Activated CD4-positive, alpha-beta T cell treated with anti-CD3 and anti-CD28 coated beads, Interleukin-2, amount 10 ng/mL, durations not matched to agents 7 days and 5 days (primary cell): ENCODE measurements around the gene TNRC18. TPM values are rescaled to one million over a fixed set of nuclear protein-coding genes. Genes with fewer than 3 reads are reported as not detected.

ENCODE experiments used
- CTCF ChIA-PET: fragments of 350-600 bp; sonication (Branson Sonifier 250); formaldehyde crosslinking; loops from one replicate; lab custom pipeline; 2021; ENCODE audit warnings: antibody characterized with exemption; lab: Charles Lee
- POLR2A ChIA-PET: fragments of 350-600 bp; sonication (Branson Sonifier 250); formaldehyde crosslinking; loops from one replicate; lab custom pipeline; 2021; ENCODE audit warnings: antibody characterized with exemption; lab: Charles Lee
- DNase-seq: peaks from one replicate; pipeline ENCODE4 v3.0.0-alpha.2; 2020
- H3K27ac Mint-ChIP-seq: one replicate; pipeline ENCODE4 v1.8.0; 2021; ENCODE audit warnings: mild to moderate bottlenecking, moderate library complexity, mixed read lengths
- H3K27me3 Mint-ChIP-seq: one replicate; pipeline ENCODE4 v1.8.0; 2021; ENCODE audit warnings: mixed read lengths
- H3K36me3 Mint-ChIP-seq: one replicate; pipeline ENCODE4 v1.8.0; 2021; ENCODE audit warnings: low read depth, mixed read lengths
- H3K4me1 Mint-ChIP-seq: one replicate; pipeline ENCODE4 v1.8.0; 2021; ENCODE audit warnings: mixed read lengths
- H3K4me3 Mint-ChIP-seq: one replicate; pipeline ENCODE4 v1.8.0; 2021; ENCODE audit warnings: mild to moderate bottlenecking, moderate library complexity, mixed read lengths
- H3K9me3 Mint-ChIP-seq: one replicate; pipeline ENCODE4 v1.8.0; 2021; ENCODE audit warnings: mixed read lengths
- total RNA-seq, 2 experiments: library from RNA; stranded (reverse); gene quantifications; one replicate each; pipeline ENCODE4 v1.2.3, GENCODE V29; 2021

Gene TNRC18
- total RNA-seq, 2 experiments from 2014 or later: 45.8 to 53.9 TPM

DNA sequence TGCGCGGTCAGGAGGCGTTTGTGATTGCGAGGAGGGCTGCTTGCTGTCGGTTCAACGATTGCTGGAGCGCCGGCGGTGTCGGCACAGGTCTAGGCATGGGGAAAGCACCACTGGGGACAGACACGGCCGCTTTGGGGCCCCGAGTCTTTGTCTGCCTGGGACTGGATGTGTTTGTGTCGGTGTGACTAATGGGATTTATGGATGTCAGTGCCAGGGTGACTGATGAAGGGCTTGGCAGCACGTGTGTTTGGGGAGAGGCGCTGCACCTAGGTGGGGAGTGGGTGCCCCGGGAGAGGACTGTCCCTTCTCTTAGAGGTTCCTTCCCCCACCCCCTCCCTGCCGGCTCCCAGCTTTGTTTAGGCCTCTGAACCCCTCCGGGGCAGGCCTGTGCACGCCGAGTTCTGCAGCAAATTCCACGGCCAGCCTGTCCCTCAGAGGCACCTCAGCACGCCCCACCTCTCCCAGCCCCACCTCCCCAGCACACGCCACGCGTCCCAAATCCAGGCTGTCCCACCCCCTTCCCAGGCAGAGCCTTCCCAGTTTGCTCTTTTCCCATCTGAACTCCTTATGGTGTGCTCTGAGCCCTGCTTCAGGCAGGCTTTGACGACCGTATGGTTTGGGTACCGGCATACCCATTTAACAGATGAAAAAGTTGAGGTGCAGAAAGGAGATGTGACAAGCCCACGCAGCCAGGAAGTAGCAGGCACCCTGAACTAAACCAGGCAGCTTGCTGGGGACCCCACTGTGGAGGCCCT lies 6.4 kb upstream of the TNRC18 start:
- peaks cover 66% of the 10 kb centered on the region for H3K27me3 Mint-ChIP-seq
- peaks cover 2% of the 10 kb centered on the region for H3K9me3 Mint-ChIP-seq
- CTCF ChIA-PET: interaction anchor here (1.0 to 1.7 kb wide), 2 partner anchors 10 to 13 kb away, joined by 3 to 4 read pairs; no protein-coding TSS in a partner anchor
- peak overlapping the region; percentile 62 for H3K27ac Mint-ChIP-seq
- H3K36me3 Mint-ChIP-seq: peaks cover 1% of the 10 kb centered on the region
- POLR2A ChIA-PET: no interaction called here
- H3K4me1 Mint-ChIP-seq: peaks cover 19% of the 10 kb centered on the region
- H3K4me3 Mint-ChIP-seq: peak overlapping the region; percentile 33
- no peak for DNase-seq

DNA sequence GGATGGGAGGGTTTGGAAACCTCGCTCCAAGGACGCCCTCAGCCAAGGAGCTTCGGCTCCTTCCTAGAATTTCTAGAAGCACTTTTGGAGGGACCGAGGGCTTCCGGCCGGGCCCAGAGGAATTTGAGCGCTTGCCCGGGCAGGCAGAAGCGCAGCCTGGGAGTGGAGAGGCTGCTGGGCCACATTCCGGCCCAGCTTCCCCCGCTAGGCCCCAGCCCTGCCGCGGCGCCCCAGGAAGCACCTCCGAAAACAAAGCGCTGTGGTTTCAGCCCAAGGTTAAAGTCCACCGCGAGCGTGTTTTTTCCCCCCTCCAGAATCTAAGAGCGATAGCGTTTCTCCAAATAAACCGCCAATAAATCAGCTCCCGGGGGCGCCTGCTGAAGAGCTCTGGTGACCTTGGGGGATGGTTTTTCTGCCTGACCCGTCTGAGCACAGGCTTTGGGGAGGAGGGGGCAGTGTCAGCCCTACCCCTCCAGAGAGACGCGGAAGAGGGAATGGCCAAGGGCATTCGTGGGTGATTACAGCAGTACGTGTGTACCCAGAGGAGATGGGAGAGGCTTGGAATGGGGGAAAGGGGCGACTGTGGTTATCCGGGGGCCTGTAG lies 5.7 kb upstream of the TNRC18 start:
- Mint-ChIP-seq H3K9me3 (no peaks in the 10 kb centered on the region), H3K4me1 (peaks cover 24% of the 10 kb centered on the region), H3K4me3 (peak overlapping the region; percentile 33), H3K27me3 (peaks cover 69% of the 10 kb centered on the region), H3K27ac (peak overlapping the region; percentile 62), H3K36me3 (peaks cover 1% of the 10 kb centered on the region)
- POLR2A ChIA-PET: no interaction called here
- CTCF ChIA-PET: interaction anchor here (1.0 to 1.7 kb wide), 2 partner anchors 10 to 12 kb away, joined by 3 to 4 read pairs; no protein-coding TSS in a partner anchor
- DNase-seq: no peak

DNA sequence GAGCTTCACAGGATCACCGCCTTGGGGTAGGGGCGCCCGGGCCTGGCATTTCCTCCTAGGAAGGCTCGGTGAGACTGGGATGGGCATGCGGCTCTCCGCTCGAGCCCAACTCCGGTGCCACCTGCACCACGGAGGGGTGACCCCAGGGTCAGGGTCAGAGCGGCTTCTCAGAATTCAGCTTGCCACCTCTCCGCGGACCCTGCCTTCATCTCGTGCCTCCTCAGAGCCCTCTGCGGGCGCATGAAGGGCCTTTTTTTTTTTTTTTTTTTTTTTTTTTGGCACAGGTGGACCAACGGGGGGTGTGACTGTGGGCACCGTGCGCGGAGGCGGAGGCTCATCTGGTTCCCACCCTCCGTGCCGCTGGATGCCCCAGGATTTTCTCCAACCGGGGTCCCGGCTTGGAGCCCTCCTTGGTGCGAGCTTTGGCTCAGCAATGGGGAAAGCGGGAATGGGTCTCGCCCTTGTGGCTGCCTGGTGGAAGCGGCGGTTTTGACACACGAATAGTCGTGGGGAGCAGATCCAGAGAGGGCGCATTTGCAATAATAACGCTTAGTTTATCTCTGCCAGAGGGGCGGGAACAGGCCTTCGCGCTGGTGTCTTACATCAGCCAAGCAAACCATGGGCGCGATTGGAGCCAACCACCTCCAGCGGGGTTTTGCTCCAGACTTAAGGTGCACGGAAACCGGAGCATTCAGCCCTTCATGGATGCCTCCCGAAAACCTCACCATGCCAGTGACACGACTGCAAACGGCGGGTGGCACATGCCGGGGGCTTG lies 5.0 kb upstream of the TNRC18 start:
- ChIA-PET POLR2A (no interaction called here), CTCF (interaction anchor here (1.0 to 1.7 kb wide), 2 partner anchors 9 to 11 kb away, joined by 3 to 4 read pairs; no protein-coding TSS in a partner anchor)
- H3K27ac Mint-ChIP-seq: peak overlapping the region; percentile 41
- no peaks in the 10 kb centered on the region for H3K9me3 Mint-ChIP-seq
- no peak overlapping the region for H3K4me3 Mint-ChIP-seq
- H3K27me3 Mint-ChIP-seq: peaks cover 71% of the 10 kb centered on the region
- H3K36me3 Mint-ChIP-seq: peaks cover 1% of the 10 kb centered on the region
- H3K4me1 Mint-ChIP-seq: peaks cover 27% of the 10 kb centered on the region
- DNase-seq: no peak

DNA sequence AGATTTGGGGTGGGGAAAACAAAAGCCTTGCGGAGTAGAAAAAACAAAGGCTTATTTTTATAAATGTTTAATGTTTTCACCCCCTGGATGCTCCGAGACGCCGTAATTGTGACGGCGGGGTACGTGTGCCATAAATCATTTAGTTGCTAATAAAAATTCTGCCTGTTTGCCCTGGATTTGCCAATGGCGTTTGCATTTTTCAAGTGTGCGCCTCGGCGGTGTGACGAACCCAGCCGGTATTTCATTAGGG lies 2.5 kb upstream of the TNRC18 start:
- Mint-ChIP-seq H3K4me1 (peaks cover 38% of the 10 kb centered on the region), H3K9me3 (no peaks in the 10 kb centered on the region), H3K27me3 (peaks cover 72% of the 10 kb centered on the region), H3K27ac (no peak overlapping the region), H3K36me3 (peaks cover 1% of the 10 kb centered on the region), H3K4me3 (no peak overlapping the region)
- CTCF ChIA-PET: interaction anchor here (0.6 kb wide), 1 partner anchor 273 kb away, joined by 4 read pairs; no protein-coding TSS in a partner anchor
- DNase-seq: no peak
- POLR2A ChIA-PET: interaction anchor here (0.6 kb wide), 1 partner anchor 410 kb away, joined by 3 read pairs; no protein-coding TSS in a partner anchor

DNA sequence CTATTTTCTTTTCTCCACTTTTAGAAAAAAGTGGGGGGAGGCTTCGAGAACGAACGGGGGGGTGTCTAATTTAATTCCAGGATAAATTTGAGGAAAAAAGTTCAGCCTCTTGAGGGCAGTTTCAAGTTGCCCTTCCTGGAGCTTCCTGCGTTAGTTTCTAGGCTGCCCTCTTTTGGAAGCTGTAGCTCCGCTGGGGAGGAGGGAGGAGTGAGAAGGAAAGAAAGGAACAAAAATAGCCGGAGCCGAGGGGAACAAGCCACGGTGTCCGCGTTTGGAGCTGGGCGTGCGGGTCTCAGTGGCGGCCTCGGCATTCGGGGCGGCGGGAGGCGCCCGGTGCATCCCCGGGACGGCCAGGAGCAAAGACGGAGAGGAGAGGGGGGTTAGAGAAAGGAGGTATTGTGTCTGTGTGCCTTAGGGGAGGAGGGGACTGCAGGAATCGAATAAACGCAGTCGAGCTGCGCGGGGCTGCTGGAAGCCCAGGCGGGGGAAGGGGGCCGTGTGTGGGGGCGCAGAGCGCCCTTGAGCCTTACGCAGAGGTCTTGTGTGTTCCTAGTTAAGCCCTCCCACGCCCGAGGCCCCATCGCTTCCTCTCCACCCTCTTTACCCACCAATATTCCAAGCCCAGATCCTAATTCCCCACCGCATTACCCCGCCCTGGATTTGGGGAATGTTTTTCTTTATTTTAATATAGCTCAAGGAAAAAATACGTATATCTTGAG lies 2.0 kb upstream of the TNRC18 start:
- POLR2A ChIA-PET: interaction anchor here (0.6 kb wide), 1 partner anchor 410 kb away, joined by 3 read pairs; no protein-coding TSS in a partner anchor
- Mint-ChIP-seq H3K27me3 (peaks cover 71% of the 10 kb centered on the region), H3K36me3 (peaks cover 1% of the 10 kb centered on the region), H3K9me3 (no peaks in the 10 kb centered on the region), H3K4me1 (peaks cover 38% of the 10 kb centered on the region), H3K4me3 (peak overlapping the region; percentile 25), H3K27ac (peak overlapping the region; percentile 80)
- no peak for DNase-seq
- CTCF ChIA-PET: interaction anchor here (0.6 to 1.5 kb wide), 4 partner anchors 29 to 365 kb away, joined by 3 to 5 read pairs (median 4); no protein-coding TSS in a partner anchor

DNA sequence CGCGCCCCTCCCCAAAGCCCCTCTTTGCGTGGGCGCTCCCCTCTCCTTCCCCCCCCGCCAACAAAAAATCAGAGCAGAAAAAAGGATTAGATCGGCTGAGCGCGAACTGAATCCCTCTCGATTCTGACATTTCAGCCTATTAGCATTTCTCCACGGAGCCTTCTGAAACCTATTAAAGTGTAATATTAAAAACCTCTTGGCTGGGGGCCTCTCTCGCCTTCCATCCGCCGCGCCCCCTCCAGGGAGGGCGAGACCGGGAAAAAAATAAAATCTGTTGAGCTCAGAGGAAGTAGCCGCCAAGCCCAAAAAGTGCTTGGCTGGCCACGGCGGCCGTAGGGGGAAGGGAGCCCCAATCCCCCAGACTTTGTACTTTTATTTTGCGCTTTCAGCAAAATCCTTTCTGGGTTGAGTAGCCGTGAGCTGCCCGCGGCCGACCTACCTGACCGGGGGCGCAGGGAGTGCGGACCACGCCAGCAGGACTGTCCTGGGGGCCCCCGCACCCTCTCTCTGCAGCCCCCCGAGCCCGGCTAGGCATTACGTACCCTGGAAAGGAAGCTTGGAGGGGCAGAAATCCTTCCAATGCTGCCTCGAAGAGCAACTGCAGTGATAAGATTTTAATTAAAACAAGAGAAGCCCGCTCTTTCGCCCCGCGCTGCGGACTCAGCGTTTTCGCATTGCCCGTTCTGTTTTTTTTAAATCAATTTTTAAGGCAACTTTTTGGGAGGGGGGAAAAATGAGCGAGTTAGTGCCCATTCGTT lies 1.3 kb upstream of the TNRC18 start:
- ChIA-PET POLR2A (no interaction called here), CTCF (interaction anchor here (0.6 to 1.5 kb wide), 4 partner anchors 22 to 365 kb away, joined by 3 to 5 read pairs (median 3); no protein-coding TSS in a partner anchor)
- no peak overlapping the region for H3K27ac Mint-ChIP-seq
- peaks cover 39% of the 10 kb centered on the region for H3K4me1 Mint-ChIP-seq
- H3K27me3 Mint-ChIP-seq: peaks cover 71% of the 10 kb centered on the region
- H3K4me3 Mint-ChIP-seq: peak overlapping the region; percentile 25
- no peaks in the 10 kb centered on the region for H3K36me3 Mint-ChIP-seq
- H3K9me3 Mint-ChIP-seq: no peaks in the 10 kb centered on the region
- DNase-seq: no peak

DNA sequence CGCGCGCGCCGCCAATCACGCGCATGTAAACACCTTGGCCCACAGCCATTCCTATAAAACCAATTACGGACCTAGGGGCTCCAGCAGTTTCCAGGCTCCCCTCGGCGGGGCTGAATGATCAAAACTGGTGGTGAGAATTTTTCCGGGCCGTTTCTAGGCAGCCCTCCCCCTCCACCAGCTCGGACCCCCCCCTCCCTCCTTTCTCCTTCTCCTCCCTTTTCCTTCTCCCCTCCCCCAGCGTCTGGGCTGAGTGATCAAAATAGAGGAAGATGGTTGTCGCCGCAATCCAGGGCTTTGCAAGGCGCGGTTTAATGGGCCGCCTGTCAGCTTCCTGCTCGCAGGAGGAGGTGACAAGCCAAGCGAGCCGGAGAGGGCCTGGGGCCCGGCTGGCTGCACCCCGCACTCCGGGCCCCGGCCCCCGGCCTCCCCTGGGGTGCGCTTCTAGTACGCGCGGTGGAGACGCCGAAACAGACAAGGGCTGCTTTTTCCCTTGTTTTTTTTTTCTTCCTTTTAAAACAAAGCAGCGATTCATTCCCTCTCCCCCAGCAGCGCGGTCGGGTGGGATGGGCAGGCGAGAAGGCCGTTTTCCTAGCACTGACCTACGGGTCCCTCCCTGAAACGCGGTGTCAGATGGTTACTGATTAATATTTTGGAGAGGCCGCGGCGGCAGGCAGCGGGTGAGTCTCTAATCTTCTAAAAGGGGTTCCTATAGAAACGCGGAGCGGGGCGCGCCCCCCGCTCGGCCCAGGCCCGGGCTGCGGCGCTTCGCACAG lies 528 bp upstream of the TNRC18 start:
- CTCF ChIA-PET: interaction anchor here (0.7 to 1.5 kb wide), 2 partner anchors 21 to 27 kb away, joined by 3 to 5 read pairs; no protein-coding TSS in a partner anchor
- peak overlapping the region; percentile 68 for H3K27ac Mint-ChIP-seq
- H3K4me1 Mint-ChIP-seq: peaks cover 34% of the 10 kb centered on the region
- POLR2A ChIA-PET: no interaction called here
- H3K9me3 Mint-ChIP-seq: no peaks in the 10 kb centered on the region
- no peaks in the 10 kb centered on the region for H3K36me3 Mint-ChIP-seq
- H3K27me3 Mint-ChIP-seq: peaks cover 69% of the 10 kb centered on the region
- peak; percentile 51 for DNase-seq
- peak overlapping the region; percentile 59 for H3K4me3 Mint-ChIP-seq

DNA sequence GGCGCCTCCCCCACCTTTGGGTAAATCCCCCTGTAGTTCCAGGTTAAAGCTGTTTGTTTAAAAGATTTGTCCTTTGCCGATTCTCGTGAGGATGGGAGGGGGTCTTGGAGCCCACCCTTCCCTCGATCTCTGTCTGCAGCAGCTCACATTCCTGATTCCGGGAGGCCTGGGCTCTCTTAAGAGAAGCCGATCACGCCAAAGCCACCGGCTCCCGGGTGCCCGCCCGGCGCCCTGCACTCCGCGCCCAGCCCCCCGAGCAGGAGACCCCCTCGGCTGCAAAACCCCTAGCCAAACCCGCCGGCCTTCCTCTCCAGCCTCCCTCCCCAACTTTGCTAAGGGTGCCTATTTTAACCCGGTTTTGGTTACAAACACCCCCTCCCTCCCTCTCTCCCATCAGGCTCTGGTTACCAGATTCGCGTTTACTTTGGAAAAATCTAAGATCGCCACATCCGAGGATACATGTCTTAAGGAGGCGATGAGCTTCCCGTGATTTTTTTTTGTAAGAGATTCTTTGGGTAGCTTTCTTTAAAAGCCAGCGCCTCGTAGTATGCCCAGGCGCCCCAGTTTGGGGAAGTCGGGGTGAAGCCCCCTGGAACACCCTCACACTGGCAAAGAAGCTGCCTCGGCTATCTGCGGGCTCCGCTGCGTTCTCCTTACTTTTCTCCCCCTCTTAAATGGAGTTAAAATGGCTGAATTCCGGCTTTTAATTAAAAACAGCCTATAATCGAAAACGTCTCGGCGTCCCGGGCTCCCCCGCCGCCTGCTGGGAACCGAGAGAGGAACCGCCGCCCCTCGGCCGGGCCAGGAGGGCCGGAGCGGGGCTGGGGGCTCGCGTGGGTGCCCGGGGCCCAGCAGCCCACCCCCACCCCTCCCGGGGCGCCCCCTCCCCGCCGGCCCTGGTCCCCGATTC lies 983 bp downstream of the TNRC18 start:
- Mint-ChIP-seq H3K36me3 (no peaks in the 10 kb centered on the region), H3K4me3 (peak overlapping the region; percentile 51), H3K27ac (peak overlapping the region; percentile 19), H3K9me3 (no peaks in the 10 kb centered on the region), H3K27me3 (peaks cover 78% of the 10 kb centered on the region), H3K4me1 (peaks cover 34% of the 10 kb centered on the region)
- CTCF ChIA-PET: interaction anchor here (0.5 to 1.3 kb wide), 6 partner anchors 8 to 449 kb away, joined by 3 to 4 read pairs (median 3); no protein-coding TSS in a partner anchor
- POLR2A ChIA-PET: interaction anchor here (1.0 kb wide), 1 partner anchor 26 kb away, joined by 3 read pairs; no protein-coding TSS in a partner anchor
- no peak for DNase-seq

DNA sequence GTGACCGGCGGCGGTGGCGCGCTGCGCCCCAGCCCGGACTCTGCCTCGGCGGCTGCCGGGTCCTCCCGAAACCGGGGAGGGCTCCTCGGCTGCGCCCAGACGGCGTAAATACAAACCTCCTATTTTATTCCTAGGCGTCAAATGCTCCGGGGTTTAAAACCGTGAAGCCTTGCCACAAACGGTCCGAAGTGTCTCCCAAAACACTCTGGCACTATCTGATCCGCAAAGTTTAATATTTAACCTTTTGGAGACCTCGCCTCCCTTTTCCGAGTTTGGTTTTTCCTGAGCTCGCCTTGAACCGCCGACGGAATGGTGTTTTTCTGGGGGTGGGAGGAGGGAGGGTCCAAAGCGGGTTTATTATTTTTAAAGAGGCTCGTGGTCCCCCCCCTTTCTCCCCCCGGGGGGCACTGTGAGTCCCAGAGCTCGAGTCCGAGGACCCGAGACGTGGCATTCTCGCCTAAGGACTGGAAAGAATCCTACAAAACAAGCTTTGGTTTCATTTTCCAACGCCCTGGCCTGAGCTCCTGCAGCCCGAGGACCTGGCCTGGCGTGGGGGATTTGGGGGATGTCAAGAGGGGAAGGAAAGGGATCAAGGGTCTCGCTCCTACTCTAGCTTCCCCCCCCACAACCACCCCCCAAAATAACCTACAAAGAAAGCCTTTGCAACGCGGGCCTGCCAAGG lies 1.8 kb downstream of the TNRC18 start:
- Mint-ChIP-seq H3K4me1 (peaks cover 32% of the 10 kb centered on the region), H3K27ac (peak overlapping the region; percentile 36), H3K36me3 (no peaks in the 10 kb centered on the region), H3K27me3 (peaks cover 75% of the 10 kb centered on the region), H3K4me3 (peak overlapping the region; percentile 51), H3K9me3 (no peaks in the 10 kb centered on the region)
- ChIA-PET POLR2A (interaction anchor here (1.0 kb wide), 1 partner anchor 25 kb away, joined by 3 read pairs; no protein-coding TSS in a partner anchor), CTCF (interaction anchor here (0.5 to 1.3 kb wide), 7 partner anchors 10 to 448 kb away, joined by 3 to 4 read pairs (median 3); no protein-coding TSS in a partner anchor)
- DNase-seq: no peak
